NCI-H526 (cell line): Measurements from ENCODE around the gene RAMAC.
"Not testable (repeated sequence)": the region's sequence is repeated elsewhere in the genome, so short reads cannot be mapped to it uniquely, and the experiment has no call there.

ENCODE experiments used
- DNase-seq, 2 experiments: peaks; one replicate each; lab custom pipeline; 2025; lab: John Stamatoyannopoulos, UW

The RAMAC gene

DNA sequence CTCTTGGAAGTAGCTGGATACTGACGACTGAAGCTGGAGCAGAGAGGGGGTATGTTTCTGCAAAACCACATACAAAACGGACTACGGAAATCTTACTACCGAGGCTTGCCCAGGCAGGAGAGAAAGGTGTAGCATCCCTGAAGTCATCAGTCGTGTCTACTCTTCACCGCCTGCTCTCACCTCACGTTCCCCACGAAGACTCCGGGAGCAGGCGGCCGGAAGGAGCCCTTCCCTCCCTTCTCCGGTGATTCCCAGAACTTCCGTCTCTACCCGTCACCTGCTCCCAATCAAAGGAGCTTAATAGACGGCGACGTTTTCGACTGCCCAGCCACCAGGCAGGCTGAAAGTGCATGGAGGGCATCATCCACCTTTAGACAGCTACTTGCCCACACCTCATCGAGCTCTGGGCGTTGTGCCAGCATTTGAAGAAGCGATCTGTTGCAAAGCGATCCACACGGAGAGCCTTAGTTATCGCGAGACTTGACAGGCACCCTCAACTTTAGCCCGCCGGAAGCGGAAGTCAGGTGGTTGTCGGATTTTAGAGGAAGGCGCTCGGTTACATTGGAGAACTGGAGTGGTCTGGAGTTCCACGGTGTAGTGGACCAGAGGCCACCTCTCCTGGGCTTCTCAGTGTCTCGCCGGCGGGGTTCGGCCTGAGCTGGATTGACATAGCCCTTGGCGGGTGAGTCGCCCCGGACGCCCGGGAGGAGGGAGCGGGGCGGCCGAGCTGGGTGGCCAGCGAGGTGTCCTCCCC lies at the start of gene RAMAC:
RAMAC (plus strand) TSS at position 523 of the 754 bp plus-strand sequence. CDS start 2,809 bp downstream, outside the sequence.
- DNase-seq = peak; percentile 92 to 94

DNA sequence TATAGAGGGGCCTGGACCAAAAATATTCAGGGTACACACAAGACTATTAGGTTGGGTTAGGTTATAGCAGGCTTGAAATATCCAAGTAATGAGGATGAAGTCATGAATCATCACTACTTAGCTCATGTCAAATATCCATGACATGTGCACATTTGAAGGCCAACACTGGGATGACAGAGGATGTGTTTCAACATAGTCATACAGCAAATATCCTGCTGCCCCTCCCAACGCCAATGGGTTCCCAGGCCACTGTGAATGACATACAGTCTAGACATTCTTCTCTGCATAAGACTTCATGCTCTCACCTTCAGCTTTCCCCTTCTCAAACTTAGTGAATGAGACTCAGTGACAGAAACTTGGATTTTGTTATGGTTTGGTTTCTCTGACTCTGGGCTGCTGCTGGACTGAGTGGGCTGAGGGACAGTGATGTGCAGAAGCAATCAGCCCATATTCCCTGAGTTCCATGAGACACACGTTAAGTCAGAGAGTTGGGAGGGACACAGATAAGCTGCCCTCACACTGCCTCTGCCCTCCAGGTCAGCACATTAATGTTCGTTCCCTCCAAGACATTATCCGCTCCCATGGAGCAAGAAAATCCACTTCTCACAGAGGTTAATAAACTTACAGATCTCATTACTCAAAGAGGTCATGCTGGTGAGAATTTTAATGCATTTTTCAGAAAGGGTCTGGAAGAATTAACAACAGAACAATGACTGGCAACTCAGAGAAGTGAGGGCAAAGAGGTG lies 48.9 kb upstream of the RAMAC start:
- DNase-seq = no peak

DNA sequence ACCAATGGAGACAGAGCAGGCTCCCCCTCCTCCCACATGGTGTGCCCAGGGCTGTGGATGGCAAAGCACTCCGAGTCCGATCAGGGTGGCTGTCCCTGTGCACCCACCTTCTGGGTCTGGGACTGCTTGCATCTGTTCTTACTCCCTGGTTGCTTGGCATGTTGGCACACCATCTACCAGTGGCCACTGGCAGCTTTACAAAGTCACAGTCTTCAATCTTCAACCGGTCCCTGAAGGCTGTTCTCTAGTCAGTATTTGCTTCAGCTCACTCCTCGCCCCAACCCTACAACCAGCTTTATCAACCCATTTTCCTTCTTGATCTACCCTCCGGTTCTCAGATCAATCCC lies 48.3 kb upstream of the RAMAC start:
- no peak for DNase-seq

DNA sequence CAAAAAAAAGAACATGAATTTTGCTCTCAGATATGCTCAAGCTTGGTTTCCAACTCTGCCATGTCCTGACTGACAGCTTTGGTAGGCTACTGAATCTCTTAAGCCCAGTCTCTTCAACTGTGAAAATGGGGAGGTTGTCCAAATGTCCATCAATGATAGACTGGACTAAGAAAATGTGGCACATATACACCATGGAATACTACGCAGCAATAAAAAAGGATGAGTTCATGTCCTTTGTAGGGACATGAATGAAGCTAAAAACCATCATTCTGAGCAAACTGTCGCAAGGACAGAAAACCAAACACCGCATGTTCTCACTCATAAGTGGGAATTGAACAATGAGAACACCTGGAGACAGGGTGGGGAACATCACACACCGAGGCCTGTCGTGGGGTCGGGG lies 46.3 kb upstream of the RAMAC start:
- not testable (repeated sequence) for DNase-seq

DNA sequence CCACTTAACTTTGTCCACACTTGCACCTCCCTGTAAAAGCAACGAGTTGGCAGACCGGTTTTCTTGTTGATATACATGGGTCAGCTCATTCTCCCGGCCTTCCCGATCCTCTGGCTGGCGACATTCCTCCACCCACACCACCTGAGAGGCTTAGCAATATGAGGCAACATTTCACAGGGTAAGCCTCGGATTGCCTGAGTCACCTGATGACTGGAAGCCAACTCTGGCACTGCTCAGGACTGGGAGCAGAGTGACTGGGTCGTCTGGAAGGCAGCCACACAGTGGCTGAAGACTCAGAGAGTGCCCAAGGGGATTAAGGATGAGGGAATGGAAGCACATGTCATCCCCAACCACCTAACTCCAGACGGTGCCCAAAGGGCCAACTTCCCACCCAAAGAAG lies 43.3 kb upstream of the RAMAC start:
- DNase-seq = no peak

DNA sequence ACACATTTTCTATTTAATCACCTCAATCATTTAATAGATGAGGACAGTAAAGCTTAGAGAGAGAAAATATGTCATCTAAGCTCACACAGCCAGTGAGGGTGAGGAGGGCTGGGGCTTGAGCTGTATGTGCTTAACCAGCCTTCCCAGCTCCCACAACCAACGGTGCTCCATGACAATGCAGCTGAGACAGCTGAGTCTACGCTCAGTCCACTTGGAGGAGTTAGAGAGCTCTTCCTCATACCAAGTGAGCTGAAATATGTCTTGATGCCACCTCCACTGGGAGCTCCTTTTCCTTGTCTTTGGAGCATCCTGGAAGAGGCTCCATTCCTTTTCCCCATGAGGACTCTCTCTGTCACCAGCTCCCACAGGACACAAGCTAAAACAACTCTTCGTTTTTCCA lies 42.8 kb upstream of the RAMAC start:
- DNase-seq = no peak

DNA sequence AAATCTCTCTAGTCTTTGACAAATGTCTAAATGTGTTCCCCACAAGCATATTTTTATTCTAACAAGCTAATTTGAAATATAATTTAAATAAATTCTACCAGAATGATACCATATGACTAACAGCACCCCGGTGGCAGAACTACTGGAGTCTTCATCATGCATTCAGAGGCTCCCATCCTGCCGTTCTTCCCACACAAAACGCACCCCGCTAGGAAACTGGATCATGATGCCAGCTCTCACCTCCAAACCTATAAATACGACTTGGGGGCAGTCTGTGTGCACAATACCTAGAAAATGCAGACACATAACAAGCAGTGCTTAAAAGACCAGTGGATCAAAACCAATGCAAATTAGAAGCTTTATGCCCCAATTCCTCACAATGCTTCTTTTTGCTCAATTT lies 42.0 kb upstream of the RAMAC start:
- no peak for DNase-seq

DNA sequence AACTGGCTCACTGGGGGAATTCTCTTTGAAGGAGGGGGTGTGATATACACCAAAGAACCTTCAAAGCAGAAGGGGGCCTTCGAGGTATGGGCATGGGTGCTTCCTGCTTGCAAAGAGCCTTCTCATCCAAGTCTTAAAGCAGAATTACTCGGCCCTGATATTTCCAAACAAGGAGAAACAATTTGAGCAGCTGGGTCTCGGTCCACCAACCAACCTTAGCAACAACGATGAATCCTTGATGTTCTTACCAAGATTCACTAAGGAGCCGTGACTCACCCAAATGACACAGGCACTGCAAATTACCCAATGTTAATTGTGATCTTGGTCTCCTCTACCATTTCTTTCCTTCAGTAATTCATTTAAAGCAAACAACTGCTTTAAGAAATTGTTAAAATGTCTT lies 41.2 kb upstream of the RAMAC start:
- DNase-seq = no peak

DNA sequence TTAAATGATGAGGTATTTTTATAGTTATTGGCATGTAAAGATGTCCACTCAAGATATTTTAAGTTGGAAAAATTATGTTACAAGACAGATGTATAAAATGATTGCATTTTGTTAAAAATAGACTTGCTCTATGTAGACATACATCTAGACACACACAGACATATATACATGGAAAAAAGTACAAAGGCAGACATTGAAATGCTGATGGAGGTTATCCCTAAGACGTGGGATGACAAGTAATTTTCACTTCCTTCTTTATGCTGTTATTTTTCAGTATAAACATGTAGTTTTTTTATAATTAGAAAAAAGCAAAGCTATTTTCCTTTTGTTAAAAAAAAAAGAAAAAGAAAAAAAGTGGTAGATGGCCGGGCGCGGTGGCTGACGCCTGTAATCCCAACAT lies 40.7 kb upstream of the RAMAC start:
- DNase-seq = no peak

DNA sequence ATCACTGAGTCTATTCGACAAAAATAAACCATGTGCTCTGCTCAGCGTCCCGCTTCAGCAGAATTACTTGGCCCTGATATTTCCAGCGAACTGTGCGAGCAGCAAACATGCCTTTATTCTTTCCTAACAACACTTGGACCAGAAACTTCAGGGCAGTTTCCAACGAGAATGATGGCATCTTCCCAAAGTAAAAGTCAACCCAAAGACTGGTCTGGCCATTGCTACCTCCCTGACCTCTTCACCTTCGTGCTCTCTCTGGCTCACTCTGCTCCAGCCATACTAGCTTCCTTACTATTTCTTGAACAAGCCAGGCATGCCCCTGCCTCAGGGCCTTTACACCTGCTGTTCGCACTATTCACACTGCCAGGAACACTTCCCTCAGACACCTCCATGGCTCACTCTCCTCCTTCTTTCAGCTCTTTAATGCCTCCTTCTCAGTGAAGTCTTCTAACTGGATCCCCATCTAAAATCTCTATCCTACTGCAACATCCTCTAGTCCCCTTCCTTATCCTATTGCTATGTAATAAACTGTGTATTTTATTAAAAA lies 39.8 kb upstream of the RAMAC start:
- no peak for DNase-seq

DNA sequence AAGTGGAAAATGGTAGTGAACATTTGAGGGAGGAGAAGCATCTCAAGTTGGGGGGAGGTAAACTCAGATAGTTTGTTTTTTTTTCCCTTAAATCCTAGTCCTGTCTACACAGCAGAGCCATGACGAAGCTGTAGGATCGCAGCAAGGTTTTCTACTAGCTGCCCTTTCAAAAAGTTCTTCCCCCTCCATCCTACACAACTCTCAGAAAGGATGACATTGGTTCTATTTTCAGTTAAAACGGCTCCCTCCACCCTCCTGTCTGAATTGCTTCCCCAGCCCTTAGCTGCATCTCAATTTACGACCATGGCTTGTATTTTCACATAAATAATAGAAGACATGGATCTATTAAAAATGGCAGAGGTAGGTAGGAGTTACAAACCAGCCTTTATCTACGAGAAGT lies 35.7 kb upstream of the RAMAC start:
- DNase-seq = no peak

DNA sequence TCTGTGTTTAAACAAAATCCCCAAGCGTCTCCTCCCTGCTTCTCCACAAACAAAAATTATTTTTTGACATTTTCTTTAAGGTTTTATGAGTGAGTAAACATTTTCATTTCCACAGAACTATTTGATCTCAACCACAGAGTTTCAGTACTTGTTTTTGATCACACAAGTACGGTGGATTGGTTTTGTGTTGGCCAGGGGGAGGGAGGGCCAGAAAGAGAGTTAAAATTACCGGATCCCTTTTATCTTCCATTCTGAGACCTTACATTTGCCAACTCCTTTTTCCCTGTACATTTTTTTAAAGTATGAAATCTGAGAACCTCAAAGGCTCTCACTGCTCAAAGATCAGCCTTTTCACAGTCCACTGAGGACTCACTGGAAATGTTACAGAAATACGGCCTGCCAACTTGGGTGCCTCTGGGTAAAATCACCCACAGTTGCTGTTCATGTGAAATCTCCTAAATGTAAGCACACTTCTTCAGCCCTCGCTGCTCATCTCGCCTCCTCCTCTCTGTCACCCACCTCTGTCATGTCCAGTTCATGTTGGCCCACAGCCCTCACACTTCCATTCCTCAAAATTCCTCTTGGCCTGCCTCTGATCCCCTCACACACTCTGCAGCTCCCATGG lies 35.2 kb upstream of the RAMAC start:
- no peak for DNase-seq

DNA sequence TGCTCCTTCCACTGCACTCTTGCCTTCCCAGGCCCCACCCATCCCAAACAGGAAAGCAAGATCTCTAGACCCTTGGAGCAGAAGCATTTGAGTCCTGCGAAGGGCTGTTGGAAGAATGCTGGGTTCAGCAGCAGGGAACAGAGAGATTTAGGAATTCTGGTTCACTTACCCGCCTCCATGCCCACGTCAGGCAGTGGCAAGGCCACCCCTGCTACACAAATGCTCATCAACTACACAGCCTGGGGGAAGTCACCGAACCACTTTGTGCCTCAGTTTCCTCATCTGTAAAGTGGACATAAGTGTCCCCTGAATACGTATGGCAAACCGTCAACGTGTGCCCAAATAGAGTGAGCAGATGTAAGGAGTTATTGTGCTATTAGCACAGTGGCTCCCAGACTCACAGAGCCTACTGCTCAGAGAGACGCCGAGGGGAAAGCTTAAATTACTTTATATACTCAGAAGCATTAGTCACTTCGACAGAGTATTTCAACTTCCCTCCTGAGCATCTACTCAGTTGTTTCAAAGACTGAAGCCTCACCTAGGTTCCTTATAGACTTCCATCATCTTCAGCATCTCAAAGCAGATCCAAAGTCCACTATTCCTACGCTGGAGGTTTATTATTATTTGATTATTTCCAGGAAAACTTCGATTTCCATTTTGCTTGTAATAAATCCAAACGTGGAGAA lies 34.4 kb upstream of the RAMAC start:
- DNase-seq = peak in 1 of 2 experiments; percentile 41

DNA sequence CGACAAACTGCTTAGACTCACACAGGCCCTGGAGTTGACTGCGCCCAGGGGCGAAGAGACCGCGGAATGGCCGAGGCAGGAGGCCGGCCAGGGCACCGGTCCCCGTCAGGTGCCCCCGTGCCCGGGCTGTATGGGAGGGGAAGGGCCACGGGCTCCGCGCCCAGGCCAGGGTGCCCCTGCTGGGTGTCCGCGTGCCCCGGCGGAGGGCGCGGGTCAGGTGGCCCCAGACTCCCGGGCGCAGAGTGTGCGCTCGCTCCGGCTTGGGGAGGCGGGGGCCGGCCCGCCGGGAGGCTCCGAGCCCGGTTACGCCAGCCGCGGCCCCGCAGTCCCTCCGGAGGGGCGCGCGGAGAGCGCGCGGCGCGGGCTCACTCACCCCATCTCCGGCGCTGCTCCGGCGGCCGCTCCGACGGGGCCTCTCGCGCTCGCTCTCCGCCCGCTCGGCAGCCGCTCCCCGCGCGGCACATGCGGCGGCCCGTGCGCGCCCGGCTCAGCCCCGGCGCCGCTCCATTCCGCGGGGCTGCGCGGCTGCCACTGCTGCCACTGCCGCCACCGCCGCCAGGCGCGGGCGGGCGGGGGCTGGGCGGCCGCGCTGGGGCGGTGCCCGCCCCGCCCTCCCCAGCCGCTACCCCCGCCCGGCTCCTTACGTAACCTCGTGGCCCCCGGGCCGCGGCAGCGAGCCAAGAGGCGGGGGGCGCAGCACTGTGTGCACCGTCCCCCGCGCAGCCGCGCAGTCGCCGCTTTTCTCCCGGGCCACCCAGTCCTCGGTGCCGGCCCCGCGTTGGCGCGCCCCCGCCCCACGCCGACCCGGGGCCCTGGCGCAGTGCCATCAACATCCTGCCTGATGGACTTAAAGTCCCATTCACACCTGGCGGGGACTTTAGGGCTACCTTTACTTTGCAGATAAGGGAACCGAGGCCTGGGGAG lies 33.6 kb upstream of the RAMAC start, which contains the start of gene HOMER2:
HOMER2 (minus strand) TSS at position 563 of the 924 bp plus-strand sequence; CDS start at position 378, 185 bp downstream.
- DNase-seq = peak; percentile 42 to 71

DNA sequence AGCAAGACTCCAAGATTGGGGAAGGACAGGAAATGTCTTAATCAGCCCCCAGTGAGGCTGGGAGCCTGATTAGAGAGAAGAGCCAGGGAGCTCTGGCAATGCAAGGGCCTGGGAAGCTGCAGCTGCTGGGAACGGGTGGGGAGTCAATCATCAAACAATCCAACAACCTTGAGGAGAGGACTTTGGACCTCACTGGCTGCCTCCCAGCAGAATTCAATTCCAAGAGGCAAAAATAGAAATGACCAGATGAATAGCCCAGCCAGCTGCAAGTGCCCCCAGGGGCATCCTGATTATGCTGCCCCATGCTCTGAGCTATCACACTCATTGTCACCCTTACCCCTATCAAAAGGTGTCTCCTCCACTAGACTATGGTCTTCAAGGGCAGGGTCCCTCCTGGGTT lies 27.4 kb upstream of the RAMAC start:
- no peak for DNase-seq

DNA sequence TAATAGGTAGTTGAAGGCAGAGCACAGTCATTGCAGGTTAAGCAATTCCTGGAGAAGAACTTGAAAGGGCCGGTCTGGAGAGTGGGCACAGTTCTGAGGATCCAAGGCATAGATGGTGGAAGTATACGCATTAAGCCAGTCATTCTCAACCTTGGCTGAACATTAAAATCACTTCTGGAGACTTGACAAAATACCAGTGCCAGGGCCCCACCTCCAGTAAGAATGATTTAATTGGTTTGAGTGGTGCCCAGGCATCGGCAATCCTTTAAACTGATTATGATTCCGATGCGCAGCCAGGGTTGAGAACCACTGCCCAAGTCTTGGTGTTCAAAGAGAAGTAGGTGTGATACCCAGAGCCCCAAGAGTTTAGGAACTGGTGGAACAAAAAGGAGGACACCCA lies 26.6 kb upstream of the RAMAC start:
- no peak for DNase-seq

DNA sequence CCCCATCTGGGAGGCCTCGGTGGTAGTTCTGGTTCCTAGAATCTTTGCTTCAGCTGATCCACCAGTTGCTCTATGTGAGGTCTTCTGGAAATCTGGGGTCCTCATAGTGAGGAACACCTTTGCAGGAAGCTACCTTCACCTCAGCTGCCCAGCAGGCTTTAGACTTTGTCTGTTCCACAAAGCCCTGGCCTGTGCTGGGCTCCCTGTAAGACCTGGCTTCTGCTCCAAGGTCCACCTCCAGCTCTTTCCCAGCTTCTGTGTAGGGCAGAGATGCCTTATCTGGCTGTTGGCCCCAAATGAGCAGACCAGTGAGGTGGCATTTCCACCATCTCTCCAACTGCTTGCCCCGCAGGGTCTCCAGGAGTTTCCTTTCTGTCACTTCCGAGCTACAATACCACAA lies 25.2 kb upstream of the RAMAC start:
- no peak for DNase-seq

DNA sequence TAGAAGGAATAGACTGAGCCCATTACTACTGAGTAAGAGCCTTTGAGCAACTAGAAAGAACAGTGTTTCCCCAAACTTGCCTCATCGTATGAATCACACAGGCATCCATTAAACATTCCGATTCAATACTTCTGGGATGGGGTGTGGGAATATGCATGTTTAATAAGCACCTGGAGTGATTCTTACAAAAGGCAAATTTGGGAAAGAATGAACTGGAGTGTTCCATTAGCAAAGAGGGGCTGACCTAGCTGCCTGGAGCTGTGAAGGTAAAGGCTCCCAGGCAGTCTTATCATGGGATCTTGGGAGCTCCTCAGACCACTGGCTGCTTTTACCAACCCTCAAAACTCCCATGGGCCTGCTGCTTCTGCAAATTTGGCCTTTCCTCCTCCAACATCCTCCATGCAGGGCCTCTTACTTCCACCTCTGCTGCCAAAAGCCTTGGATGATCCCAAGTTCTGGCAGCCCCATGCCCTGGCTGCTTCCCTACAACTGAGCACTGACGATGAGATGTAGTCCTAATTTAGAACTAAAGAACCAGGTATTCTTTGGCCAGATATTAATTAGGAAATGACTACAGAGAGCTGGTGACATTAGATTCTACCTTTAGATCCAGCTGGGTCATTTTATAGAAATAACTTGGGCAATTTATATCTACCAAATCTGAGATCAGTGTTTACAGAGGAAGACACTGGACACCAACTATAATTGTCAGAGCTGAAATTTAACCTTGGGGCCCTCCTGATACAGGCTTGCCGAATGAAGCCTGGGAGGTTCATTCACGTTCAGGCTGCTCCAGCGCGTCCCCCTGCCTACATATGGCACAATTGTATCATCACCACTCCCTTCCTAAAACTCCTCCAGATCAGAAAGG lies 22.3 kb upstream of the RAMAC start:
- no peak for DNase-seq

DNA sequence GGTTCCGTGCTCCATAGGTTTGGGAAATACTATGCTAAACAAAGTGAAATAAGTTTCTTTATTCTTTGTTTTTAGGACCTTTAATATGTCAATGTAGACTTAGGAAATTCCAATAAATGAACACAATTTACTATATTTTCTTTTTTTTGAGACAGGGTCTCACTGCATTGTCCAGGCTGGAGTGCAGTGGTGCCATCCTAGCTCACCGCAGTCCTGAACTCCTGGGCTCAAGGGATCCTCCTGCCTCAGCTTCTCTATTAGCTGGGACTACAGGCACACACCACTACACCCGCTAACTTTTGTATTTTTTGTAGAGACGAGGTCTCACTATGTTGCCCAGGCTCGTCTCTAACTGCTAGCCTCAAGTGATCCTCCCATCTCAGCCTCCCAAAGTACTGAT lies 21.1 kb upstream of the RAMAC start:
- no peak for DNase-seq

DNA sequence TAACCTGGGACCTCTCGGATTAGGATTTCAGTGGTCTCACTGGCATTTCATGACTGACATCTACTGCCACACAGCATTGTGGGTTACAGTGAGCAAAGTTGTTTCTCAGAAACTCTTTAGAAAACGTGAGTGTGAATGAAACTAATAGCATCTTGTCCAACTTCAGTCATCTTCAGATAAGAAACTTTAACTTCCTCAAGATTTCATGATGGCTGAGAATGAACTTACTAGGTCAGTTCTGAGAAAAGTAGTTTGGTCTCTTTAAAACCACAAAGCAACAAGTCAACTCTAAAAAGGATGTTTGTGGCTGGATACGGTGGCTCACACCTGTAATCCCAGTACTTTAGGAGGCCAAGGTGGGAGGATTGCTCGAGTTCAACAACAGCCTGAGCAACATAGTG lies 19.3 kb upstream of the RAMAC start:
- no peak for DNase-seq
